ENCODE measurements around the gene PDIA4.
"Not testable (repeated sequence)": the region's sequence is repeated elsewhere in the genome, so short reads cannot be mapped to it uniquely, and the experiment has no call there.

The PDIA4 gene

GRCh38 chr7:149001427-149002068 lies 26.8 kb downstream of the PDIA4 start:
- Mint-ChIP-seq H3K4me1 (ENCODE audit: low read depth) (peaks cover 2% of the 10 kb centered on the region), H3K36me3 (peaks cover 2% of the 10 kb centered on the region), H3K4me3 (no peak overlapping the region), H3K27ac (no peak overlapping the region), H3K27me3 (no peaks in the 10 kb centered on the region), H3K9me3 (ENCODE audit: low read depth) (no peaks in the 10 kb centered on the region)

DNA sequence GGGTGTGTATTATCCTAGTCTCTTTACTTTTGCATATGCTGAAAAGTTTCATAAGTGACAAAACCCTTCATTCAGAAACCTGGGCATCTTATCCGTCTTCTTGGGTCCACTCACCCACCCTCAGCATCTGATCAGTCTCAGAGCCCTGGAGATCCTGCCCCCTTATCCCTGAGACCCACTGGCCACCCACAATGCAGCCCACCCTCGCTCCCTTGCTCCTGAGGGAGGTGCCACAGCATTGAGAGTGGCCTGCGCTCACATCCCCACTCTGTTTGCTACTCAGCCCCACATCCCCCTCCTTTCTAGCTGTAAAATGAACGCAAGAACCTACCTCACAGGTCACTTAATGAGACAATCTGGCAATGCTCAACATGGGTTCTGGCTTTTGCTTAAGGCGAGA lies 27.3 kb downstream of the PDIA4 start:
- H3K36me3 Mint-ChIP-seq = peaks cover 2% of the 10 kb centered on the region
- H3K9me3 Mint-ChIP-seq (ENCODE audit: low read depth) = no peaks in the 10 kb centered on the region
- H3K27me3 Mint-ChIP-seq = no peaks in the 10 kb centered on the region
- no peak overlapping the region for H3K4me3 Mint-ChIP-seq
- H3K4me1 Mint-ChIP-seq (ENCODE audit: low read depth) = peaks cover 2% of the 10 kb centered on the region
- H3K27ac Mint-ChIP-seq = peak overlapping the region; percentile 22

GRCh38 chr7:148999192-148999591 lies 29.1 kb downstream of the PDIA4 start:
- Mint-ChIP-seq H3K36me3 (peaks cover 2% of the 10 kb centered on the region), H3K27me3 (no peaks in the 10 kb centered on the region), H3K4me3 (no peak overlapping the region), H3K9me3 (ENCODE audit: low read depth) (no peaks in the 10 kb centered on the region), H3K27ac (no peak overlapping the region), H3K4me1 (ENCODE audit: low read depth) (no peaks in the 10 kb centered on the region)

GRCh38 chr7:148997497-148997896 lies 30.8 kb downstream of the PDIA4 start:
- Mint-ChIP-seq H3K27ac (no peak overlapping the region), H3K27me3 (no peaks in the 10 kb centered on the region), H3K4me1 (ENCODE audit: low read depth) (no peaks in the 10 kb centered on the region), H3K36me3 (no peaks in the 10 kb centered on the region), H3K9me3 (ENCODE audit: low read depth) (no peaks in the 10 kb centered on the region), H3K4me3 (no peak overlapping the region)

- Mint-ChIP-seq H3K27ac (no peak overlapping the region), H3K4me1 (ENCODE audit: low read depth) (no peaks in the 10 kb centered on the region), H3K36me3 (no peaks in the 10 kb centered on the region), H3K4me3 (no peak overlapping the region), H3K27me3 (no peaks in the 10 kb centered on the region), H3K9me3 (ENCODE audit: low read depth) (no peaks in the 10 kb centered on the region)
Observed at GRCh38 chr7:148994576-148994975, 33.7 kb downstream of the PDIA4 start.

DNA sequence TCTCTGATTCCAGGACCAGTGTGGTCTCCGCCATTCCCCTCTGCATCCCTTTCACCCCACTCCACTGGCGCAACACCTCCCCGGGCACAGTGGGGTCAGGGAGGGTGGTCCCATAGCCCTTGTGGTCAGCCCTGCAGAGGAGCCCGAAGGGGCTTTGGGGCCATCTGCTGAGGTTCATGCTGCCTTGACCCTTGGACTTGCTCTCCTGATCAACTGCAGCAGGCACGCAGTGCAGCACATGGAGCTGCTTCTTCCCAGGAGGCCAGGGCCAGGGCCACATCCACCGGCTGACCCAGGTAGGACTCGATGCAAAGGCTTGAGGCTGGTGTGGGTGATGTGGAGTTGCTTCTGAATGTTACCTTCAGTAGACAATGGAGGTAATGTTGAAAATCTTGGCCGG lies 35.1 kb downstream of the PDIA4 start:
- no peaks in the 10 kb centered on the region for H3K9me3 Mint-ChIP-seq (ENCODE audit: low read depth)
- no peaks in the 10 kb centered on the region for H3K27me3 Mint-ChIP-seq
- H3K27ac Mint-ChIP-seq = no peak overlapping the region
- H3K4me3 Mint-ChIP-seq = no peak overlapping the region
- no peaks in the 10 kb centered on the region for H3K36me3 Mint-ChIP-seq
- peaks cover 6% of the 10 kb centered on the region for H3K4me1 Mint-ChIP-seq (ENCODE audit: low read depth)

DNA sequence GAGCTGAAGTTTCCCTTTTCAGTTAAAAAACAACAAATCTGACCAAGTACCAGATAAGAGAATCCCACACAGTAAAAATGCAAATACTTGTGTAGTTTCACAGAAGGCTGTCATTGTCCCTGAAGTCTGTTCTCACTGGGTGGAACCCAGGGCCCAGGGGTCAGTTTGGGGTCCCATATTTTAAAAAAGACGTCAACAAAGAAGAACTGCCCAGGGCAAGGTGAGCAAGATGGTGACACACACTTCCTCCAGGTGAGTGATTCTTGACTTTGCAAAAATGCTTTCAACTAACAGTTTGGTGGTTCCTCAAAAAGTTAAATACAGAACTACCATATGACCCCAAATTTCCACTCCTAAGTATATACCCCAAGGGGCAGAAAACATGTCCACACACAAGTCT lies 36.8 kb downstream of the PDIA4 start:
- H3K4me3 Mint-ChIP-seq = no peak overlapping the region
- no peaks in the 10 kb centered on the region for H3K9me3 Mint-ChIP-seq (ENCODE audit: low read depth)
- no peaks in the 10 kb centered on the region for H3K27me3 Mint-ChIP-seq
- H3K4me1 Mint-ChIP-seq (ENCODE audit: low read depth) = peaks cover 18% of the 10 kb centered on the region
- H3K36me3 Mint-ChIP-seq = no peaks in the 10 kb centered on the region
- no peak overlapping the region for H3K27ac Mint-ChIP-seq

DNA sequence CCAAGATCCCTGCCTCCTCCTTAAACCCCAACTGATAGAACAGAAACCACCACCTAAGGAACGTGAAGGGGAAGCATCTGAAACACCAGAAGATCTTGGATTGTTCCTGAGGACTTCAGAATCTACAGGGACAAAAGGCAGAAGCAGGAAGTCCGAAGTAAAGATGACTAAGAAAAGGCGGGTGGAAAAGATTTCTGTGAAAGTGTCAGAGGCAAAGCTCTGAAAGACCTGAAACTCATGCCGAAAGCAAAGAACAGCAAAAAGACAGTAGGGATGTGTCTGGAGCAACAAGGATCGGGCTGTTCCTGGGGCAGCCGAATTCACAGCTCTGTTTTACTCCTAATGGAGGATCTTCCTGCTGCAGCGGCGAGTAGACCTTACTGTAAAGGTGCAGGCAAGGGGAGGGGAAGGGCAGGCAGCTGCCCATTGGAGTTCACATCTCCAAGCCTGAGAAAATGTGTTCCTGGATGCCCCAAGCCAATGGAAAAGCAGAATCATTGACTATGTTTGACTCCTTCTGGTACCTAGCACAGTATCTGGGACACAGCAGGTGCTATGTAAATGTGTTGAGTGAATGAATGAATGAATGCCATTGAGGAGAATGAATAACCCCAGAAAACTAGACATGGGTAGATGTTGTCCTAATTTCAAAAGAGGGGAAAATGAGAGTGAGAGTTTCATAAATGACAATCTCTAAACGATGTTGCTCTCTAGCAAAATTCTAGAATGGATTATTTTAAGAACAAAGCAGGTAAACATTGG lies 40.4 kb downstream of the PDIA4 start:
- H3K36me3 Mint-ChIP-seq = no peaks in the 10 kb centered on the region
- peak overlapping the region; percentile 97 for H3K27ac Mint-ChIP-seq
- peaks cover 45% of the 10 kb centered on the region for H3K4me1 Mint-ChIP-seq (ENCODE audit: low read depth)
- H3K4me3 Mint-ChIP-seq = peak overlapping the region; percentile 94
- H3K27me3 Mint-ChIP-seq = no peaks in the 10 kb centered on the region
- H3K9me3 Mint-ChIP-seq (ENCODE audit: low read depth) = no peaks in the 10 kb centered on the region

DNA sequence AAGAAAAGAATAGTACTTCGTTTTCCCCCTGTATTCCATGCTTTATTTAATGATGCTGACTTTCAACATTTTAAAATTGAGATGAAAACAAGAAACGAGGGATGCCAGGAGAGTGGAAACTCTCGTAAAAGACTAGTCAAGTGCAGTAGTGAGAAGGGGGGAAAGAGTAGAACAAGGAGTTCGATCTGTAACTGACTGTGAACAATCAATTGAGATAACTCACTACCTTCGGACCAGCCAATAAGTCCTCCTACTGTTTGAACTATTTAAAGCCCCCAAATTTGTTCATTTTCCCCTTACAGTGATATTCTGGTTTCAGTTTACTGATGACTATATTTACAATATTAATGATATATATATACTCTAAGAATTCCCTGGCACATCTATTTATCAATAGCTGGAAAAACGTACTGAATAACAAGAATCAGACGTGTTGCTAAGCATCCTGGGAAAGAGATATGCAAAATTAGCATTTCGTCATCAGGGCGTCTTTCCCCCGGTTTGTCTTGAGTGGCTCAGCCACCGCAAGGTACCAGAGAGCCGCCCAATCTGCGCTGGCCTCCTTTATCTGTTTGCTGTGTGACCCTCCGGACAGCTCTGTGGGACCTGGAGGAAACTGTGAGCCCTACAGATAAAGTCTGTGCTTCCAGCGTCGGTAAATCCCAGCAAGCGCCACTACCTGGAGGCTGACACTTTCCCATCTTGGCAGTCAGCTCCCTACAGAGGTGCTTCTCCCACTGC lies 41.1 kb downstream of the PDIA4 start:
- peak overlapping the region; percentile 94 for H3K4me3 Mint-ChIP-seq
- H3K27ac Mint-ChIP-seq = peak overlapping the region; percentile 97
- no peaks in the 10 kb centered on the region for H3K9me3 Mint-ChIP-seq (ENCODE audit: low read depth)
- no peaks in the 10 kb centered on the region for H3K27me3 Mint-ChIP-seq
- H3K36me3 Mint-ChIP-seq = no peaks in the 10 kb centered on the region
- peaks cover 47% of the 10 kb centered on the region for H3K4me1 Mint-ChIP-seq (ENCODE audit: low read depth)

DNA sequence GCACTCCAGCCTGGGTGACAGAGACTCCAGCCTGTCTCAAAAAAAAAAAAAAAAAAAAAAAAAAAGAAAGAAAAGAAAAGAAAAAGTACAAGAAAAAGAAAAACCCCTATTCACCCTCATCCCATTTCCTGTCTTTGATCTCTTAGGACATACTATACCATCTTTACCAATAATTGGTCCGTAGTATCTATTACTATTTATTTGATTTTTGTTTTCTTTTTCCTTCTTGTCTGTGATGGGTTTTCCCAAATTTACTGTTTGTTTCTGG lies 41.6 kb downstream of the PDIA4 start:
- H3K4me3 Mint-ChIP-seq = peak overlapping the region; percentile 77
- no peaks in the 10 kb centered on the region for H3K9me3 Mint-ChIP-seq (ENCODE audit: low read depth)
- H3K36me3 Mint-ChIP-seq = no peaks in the 10 kb centered on the region
- peaks cover 47% of the 10 kb centered on the region for H3K4me1 Mint-ChIP-seq (ENCODE audit: low read depth)
- no peaks in the 10 kb centered on the region for H3K27me3 Mint-ChIP-seq
- H3K27ac Mint-ChIP-seq = peak overlapping the region; percentile 97

DNA sequence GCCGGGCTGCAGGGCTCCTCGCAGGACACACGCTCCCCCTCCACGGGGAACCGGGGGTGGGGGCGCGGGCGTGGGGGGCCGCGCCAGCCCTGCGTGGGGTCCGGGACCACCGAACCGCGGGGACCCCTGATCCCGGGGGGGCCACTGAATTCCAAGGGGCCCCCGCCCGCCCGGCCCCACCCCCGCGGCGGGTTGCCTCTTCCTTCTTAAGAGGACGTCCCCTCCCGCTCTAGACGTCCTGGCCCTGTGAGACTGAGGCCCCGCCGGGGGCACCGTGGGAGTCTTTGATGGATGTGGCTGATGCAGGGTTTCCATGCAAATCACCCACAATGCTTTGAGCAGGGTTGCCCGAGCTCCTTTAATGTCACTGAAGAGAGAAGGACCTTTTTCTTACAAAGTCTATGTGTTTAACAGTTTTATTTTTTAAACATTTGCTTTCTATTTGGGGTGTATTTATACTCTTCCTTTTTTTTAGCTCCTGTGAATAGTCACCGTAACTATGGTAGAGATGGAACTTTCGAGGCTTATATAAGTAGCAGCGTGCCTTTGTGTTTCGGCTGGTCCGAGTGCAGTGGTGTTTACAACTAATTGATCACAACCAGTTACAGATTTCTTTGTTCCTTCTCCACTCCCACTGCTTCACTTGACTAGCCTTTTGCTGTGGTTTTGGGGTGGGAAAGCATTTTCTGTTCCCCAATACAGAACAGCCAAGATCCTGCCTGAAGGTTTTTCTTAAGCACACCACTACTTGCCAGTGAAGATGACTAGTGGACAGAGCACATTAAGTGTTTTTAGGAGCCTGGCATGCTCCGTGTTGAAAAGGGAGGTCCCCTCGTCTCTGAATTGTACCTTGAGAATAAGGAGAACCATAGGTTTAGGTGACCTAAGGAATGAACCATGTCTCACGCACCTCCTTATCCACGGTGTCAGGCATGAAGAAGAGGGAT lies 44.8 kb downstream of the PDIA4 start:
- Mint-ChIP-seq H3K9me3 (ENCODE audit: low read depth) (no peaks in the 10 kb centered on the region), H3K4me1 (ENCODE audit: low read depth) (peaks cover 56% of the 10 kb centered on the region), H3K36me3 (no peaks in the 10 kb centered on the region), H3K4me3 (peak overlapping the region; percentile 96), H3K27ac (peak overlapping the region; percentile 98), H3K27me3 (no peaks in the 10 kb centered on the region)

- Mint-ChIP-seq H3K27ac (peak overlapping the region; percentile 93), H3K27me3 (no peaks in the 10 kb centered on the region), H3K4me3 (peak overlapping the region; percentile 96), H3K4me1 (ENCODE audit: low read depth) (peaks cover 50% of the 10 kb centered on the region), H3K36me3 (no peaks in the 10 kb centered on the region), H3K9me3 (ENCODE audit: low read depth) (no peaks in the 10 kb centered on the region)
Observed at GRCh38 chr7:148982654-148983199, 45.6 kb downstream of the PDIA4 start.

DNA sequence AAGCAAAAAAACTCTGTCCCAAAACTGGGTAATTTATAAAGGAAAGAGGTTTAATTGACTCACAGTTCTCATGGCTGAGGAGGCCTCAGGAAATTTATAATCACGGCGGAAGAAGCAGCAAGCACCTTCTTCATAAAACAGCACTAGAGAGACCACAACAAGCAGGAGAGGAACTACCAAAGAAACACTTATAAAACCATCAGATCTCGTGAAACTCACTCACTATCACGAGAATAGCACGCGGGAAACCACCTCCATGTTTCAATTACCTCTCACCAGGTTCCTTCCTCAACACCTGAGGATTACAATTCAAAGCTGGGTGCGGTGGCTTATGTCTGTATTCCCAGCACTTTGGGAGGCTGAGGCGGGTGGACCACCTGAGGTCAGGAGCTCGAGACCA lies 48.5 kb downstream of the PDIA4 start:
- H3K4me3 Mint-ChIP-seq = peak overlapping the region; percentile 66
- H3K9me3 Mint-ChIP-seq (ENCODE audit: low read depth) = no peaks in the 10 kb centered on the region
- H3K36me3 Mint-ChIP-seq = no peaks in the 10 kb centered on the region
- no peaks in the 10 kb centered on the region for H3K27me3 Mint-ChIP-seq
- peak overlapping the region; percentile 77 for H3K27ac Mint-ChIP-seq
- H3K4me1 Mint-ChIP-seq (ENCODE audit: low read depth) = peaks cover 33% of the 10 kb centered on the region

DNA sequence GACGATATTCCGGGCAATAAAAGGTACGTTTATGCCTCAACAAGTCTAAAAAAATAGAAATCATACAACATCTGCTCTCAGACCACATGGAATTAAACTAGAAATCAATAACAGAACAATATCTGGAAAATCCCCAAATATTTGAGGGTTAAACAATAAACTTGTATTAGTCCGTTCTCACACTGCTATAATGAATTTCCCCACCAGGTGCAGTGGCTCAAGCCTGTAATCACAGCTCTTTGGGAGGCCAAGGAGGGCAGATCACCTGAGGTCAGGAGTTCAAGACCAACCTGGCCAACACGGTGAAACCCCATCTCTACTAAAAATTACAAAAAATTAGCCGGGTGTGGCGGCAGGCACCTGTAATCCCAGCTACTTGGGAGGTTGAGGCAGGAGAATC lies 49.2 kb downstream of the PDIA4 start:
- Mint-ChIP-seq H3K4me1 (ENCODE audit: low read depth) (peaks cover 26% of the 10 kb centered on the region), H3K27ac (peak overlapping the region; percentile 77)
- H3K4me3 Mint-ChIP-seq; H3K36me3 Mint-ChIP-seq; H3K9me3 Mint-ChIP-seq (ENCODE audit: low read depth); H3K27me3 Mint-ChIP-seq: not testable (repeated sequence)

Data from activated naive CD8-positive, alpha-beta T cell (primary cell).